ENCODE results near the gene ATP8B1. TPM values are rescaled to one million over a fixed set of nuclear protein-coding genes. Genes with fewer than 3 reads are reported as not detected.
A peak's percentile ranks its signal among the peaks of the same experiment; 100 is the strongest.

ATP8B1 gene
- total and polyA plus RNA-seq, 2 experiments from 2014 or later, result 15.8 to 43.9 TPM

GRCh38 chr18:57804557-57804956 is 1.4 kb upstream of the ATP8B1 start:
- DNase-seq, result no peak
- Histone ChIP-seq H2AFZ (no peak overlapping the region), H3K4me2 (ENCODE audit: unreplicated experiment) (no peak overlapping the region), H3K9me3 (ENCODE audit: low read depth) (no peaks in the 10 kb centered on the region), H3K4me1 (ENCODE audit: insufficient read depth) (peaks cover 40% of the 10 kb centered on the region), H3K4me3 (no peak overlapping the region), H3K36me3 (ENCODE audit: low read depth) (no peaks in the 10 kb centered on the region), H4K20me1 (ENCODE audit: insufficient read depth) (no peaks in the 10 kb centered on the region), H3K9me2 (ENCODE audit: insufficient read depth) (no peaks in the 10 kb centered on the region), H3K79me2 (ENCODE audit: insufficient read depth) (peaks cover 32% of the 10 kb centered on the region), H3F3A (ENCODE audit: insufficient read depth) (peaks cover 45% of the 10 kb centered on the region), H3K9ac (no peak overlapping the region), H3K27ac (no peak overlapping the region), H3K27me3 (replicated peaks; ENCODE audit: insufficient read depth) (no peaks in the 10 kb centered on the region)
- WGBS, 2 experiments (ENCODE audit: low coverage in 1 of 2, low lambda C conversion rate in 2 of 2, missing lambda C conversion rate in 2 of 2), result 83 to 87% methylated on average over 6 of the region's 6 CpGs
- in situ Hi-C loops (cut with MboI), result no loop called here
- TF ChIP-seq EZH2phosphoT487 (IDR thresholded peaks at IDR 0.05; ENCODE audit: insufficient read depth, low read depth), result no peak
- no peak for TF ChIP-seq EZH2 (IDR thresholded peaks at IDR 0.05; ENCODE audit: insufficient read depth, poor library complexity, severe bottlenecking)

GRCh38 chr18:57802213-57803102 is 657 bp downstream of the ATP8B1 start:
- no peak overlapping the region for H3K27ac ChIP-seq
- in situ Hi-C loops (cut with MboI), result no loop called here
- TF ChIP-seq EZH2phosphoT487 (IDR thresholded peaks at IDR 0.05; ENCODE audit: insufficient read depth, low read depth) (no peak), EZH2 (IDR thresholded peaks at IDR 0.05; ENCODE audit: insufficient read depth, poor library complexity, severe bottlenecking) (no peak)

GRCh38 chr18:57801761-57802212 is 1.3 kb downstream of the ATP8B1 start:
- no peaks in the 10 kb centered on the region; the same call in 1 of the 2 replicates for H4K20me1 ChIP-seq (ENCODE audit: insufficient read depth)
- peak overlapping the region; percentile 88 for H3K4me2 ChIP-seq (ENCODE audit: unreplicated experiment)
- peak; percentile 60 for DNase-seq
- peaks cover 59% of the 10 kb centered on the region for H3K79me2 ChIP-seq (ENCODE audit: insufficient read depth)
- 3 to 4% methylated on average over 23 to 26 of the region's 26 CpGs for WGBS, 2 experiments (ENCODE audit: low coverage in 1 of 2, low lambda C conversion rate in 2 of 2, missing lambda C conversion rate in 2 of 2)
- no peaks in the 10 kb centered on the region for H3K36me3 ChIP-seq (ENCODE audit: low read depth)
- peak overlapping the region; percentile 98 for H3K4me3 ChIP-seq
- H3K9ac ChIP-seq, result peak overlapping the region; percentile 74
- peaks cover 18% of the 10 kb centered on the region for H3F3A ChIP-seq (ENCODE audit: insufficient read depth)
- 0 out of 2 replicates have a peak overlapping the region, but pooled peaks have one; percentile 3 for H3K27ac ChIP-seq
- peaks cover 16% of the 10 kb centered on the region for H3K4me1 ChIP-seq (ENCODE audit: insufficient read depth)
- TF ChIP-seq EZH2 (IDR thresholded peaks at IDR 0.05; ENCODE audit: insufficient read depth, poor library complexity, severe bottlenecking) (no peak), EZH2phosphoT487 (IDR thresholded peaks at IDR 0.05; ENCODE audit: insufficient read depth, low read depth) (no peak)
- H2AFZ ChIP-seq, result peak overlapping the region; percentile 72
- no peaks in the 10 kb centered on the region for H3K27me3 ChIP-seq (replicated peaks; ENCODE audit: insufficient read depth)
- in situ Hi-C loops (cut with MboI), result no loop called here
- no peaks in the 10 kb centered on the region for H3K9me3 ChIP-seq (ENCODE audit: low read depth)
- no peaks in the 10 kb centered on the region for H3K9me2 ChIP-seq (ENCODE audit: insufficient read depth)

More at GRCh38 chr18:57802213-57803102, 657 bp downstream of the ATP8B1 start:
- Histone ChIP-seq H3K4me2 (ENCODE audit: unreplicated experiment) (peak overlapping the region; percentile 88), H3K9me2 (ENCODE audit: insufficient read depth) (no peaks in the 10 kb centered on the region), H3K36me3 (ENCODE audit: low read depth) (no peaks in the 10 kb centered on the region), H2AFZ (peak overlapping the region; percentile 72), H4K20me1 (ENCODE audit: insufficient read depth) (no peaks in the 10 kb centered on the region; the same call in 1 of the 2 replicates), H3K4me1 (ENCODE audit: insufficient read depth) (peaks cover 20% of the 10 kb centered on the region), H3F3A (ENCODE audit: insufficient read depth) (peaks cover 24% of the 10 kb centered on the region), H3K9ac (peak overlapping the region; percentile 74), H3K9me3 (ENCODE audit: low read depth) (no peaks in the 10 kb centered on the region), H3K79me2 (ENCODE audit: insufficient read depth) (peaks cover 53% of the 10 kb centered on the region), H3K4me3 (peak overlapping the region; percentile 98), H3K27me3 (replicated peaks; ENCODE audit: insufficient read depth) (no peaks in the 10 kb centered on the region)
- WGBS, 2 experiments (ENCODE audit: low coverage in 1 of 2, low lambda C conversion rate in 2 of 2, missing lambda C conversion rate in 2 of 2), result 1 to 2% methylated on average over 37 to 56 of the region's 74 CpGs
- DNase-seq, result no peak

- Histone ChIP-seq H3K9ac (peak overlapping the region; percentile 74), H3K4me1 (ENCODE audit: insufficient read depth) (peaks cover 11% of the 10 kb centered on the region), H3K36me3 (ENCODE audit: low read depth) (no peaks in the 10 kb centered on the region), H3K9me3 (ENCODE audit: low read depth) (no peaks in the 10 kb centered on the region), H4K20me1 (ENCODE audit: insufficient read depth) (no peaks in the 10 kb centered on the region; the same call in 1 of the 2 replicates), H2AFZ (peak overlapping the region; percentile 72), H3K27me3 (replicated peaks; ENCODE audit: insufficient read depth) (no peaks in the 10 kb centered on the region), H3K27ac (0 out of 2 replicates have a peak overlapping the region, but pooled peaks have one; percentile 3), H3K9me2 (ENCODE audit: insufficient read depth) (no peaks in the 10 kb centered on the region), H3K4me3 (peak overlapping the region; percentile 98), H3F3A (ENCODE audit: insufficient read depth) (peaks cover 13% of the 10 kb centered on the region), H3K79me2 (ENCODE audit: insufficient read depth) (peaks cover 64% of the 10 kb centered on the region), H3K4me2 (ENCODE audit: unreplicated experiment) (peak overlapping the region; percentile 88)
- no peak for DNase-seq
- WGBS, 2 experiments (ENCODE audit: low coverage in 1 of 2, low lambda C conversion rate in 2 of 2, missing lambda C conversion rate in 2 of 2), result 60 to 61% methylated on average over 14 of the region's 14 CpGs
- in situ Hi-C loops (cut with MboI), result no loop called here
- no peak for TF ChIP-seq EZH2 (IDR thresholded peaks at IDR 0.05; ENCODE audit: insufficient read depth, poor library complexity, severe bottlenecking)
- TF ChIP-seq EZH2phosphoT487 (IDR thresholded peaks at IDR 0.05; ENCODE audit: insufficient read depth, low read depth), result no peak
Observed at GRCh38 chr18:57801325-57801724, 1.8 kb downstream of the ATP8B1 start.

Data from GM23248 (cell line).